GM19193 (cell line): ENCODE measurements around the gene MAJIN.

Experiments used
- POLR2A ChIP-seq: IDR thresholded peaks from 4 replicates; pipeline ENCODE4 v1.6.1; 2011; ENCODE audit not compliant: insufficient read depth, insufficient read length; ENCODE audit errors: extremely low read depth

The MAJIN gene

DNA sequence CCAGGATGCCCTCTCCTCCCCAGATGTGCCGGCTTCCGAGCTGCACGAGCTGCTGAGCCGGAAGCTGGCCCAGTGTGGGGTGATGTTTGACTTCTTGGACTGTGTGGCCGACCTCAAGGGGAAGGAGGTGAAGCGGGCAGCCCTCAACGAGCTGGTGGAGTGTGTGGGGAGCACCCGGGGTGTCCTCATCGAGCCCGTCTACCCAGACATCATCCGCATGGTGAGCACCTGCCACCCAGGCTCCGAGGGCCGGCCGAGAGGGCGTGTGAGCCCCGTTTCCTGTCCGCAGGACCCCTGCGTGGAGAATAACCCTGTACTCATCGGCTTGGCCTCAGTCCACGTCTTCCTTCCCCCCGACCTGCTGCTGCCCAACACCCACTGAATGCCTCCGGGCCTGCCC, 45.2 kb downstream of the MAJIN start:
- no peak for TF ChIP-seq POLR2A

DNA sequence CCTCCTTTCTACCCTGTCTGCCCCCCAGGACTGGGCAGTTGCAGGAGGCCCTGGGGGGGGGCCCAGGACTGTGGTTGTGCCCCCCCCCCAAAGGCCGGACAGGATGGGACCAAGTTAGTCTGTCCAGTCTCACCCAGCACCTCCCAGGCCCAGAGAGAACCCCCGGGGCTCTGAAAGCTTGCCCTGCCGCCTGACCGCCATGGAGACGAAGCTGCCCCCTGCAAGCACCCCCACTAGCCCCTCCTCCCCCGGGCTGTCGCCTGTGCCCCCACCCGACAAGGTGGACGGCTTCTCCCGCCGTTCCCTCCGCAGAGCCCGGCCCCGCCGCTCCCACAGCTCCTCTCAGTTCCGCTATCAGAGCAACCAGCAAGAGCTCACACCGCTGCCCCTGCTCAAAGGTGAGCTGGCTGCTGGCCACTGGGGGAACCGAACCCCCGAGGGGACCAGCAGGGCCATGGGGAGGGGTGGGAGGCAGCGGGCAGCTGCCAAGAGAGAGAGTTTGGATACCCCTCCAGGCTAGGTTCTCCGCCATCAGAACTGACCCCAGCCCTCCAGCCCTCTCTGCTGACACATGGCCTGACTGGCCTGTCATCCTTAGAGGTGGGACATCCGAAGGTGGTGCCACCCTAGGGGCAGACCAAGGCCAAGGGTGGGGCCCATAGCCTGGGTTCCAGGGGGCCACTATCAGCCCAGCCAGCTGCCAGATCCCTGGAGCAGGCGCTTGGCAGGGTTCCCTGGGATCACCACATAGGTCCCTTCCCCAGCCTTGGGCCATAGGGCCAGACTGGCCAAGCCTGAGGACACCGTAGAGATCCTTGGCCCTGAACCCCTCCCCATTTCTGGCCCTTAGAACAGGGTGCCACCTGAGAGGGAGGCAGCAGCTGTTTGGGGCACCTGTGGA, 46.1 kb downstream of the MAJIN start:
- no peak for TF ChIP-seq POLR2A

DNA sequence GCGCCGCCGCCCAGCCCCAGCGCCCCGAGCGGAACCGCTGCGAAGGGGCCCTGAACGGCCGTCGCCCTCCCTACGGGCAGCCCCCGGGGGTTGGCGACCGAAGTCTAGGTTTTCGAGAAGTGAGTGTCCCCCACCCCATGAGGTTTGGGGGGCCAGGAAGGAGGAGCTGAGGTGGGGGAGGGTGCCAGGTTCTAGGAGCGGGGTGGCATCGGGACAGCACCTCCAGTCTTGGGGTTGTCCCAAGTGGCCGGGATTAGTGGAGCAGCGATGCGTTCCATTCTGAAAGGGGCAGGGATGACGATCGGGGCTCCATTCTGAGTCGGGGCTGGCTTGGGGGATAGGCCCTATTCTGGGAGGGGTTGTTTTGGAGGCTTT, 47.0 kb downstream of the MAJIN start:
- no peak for TF ChIP-seq POLR2A

DNA sequence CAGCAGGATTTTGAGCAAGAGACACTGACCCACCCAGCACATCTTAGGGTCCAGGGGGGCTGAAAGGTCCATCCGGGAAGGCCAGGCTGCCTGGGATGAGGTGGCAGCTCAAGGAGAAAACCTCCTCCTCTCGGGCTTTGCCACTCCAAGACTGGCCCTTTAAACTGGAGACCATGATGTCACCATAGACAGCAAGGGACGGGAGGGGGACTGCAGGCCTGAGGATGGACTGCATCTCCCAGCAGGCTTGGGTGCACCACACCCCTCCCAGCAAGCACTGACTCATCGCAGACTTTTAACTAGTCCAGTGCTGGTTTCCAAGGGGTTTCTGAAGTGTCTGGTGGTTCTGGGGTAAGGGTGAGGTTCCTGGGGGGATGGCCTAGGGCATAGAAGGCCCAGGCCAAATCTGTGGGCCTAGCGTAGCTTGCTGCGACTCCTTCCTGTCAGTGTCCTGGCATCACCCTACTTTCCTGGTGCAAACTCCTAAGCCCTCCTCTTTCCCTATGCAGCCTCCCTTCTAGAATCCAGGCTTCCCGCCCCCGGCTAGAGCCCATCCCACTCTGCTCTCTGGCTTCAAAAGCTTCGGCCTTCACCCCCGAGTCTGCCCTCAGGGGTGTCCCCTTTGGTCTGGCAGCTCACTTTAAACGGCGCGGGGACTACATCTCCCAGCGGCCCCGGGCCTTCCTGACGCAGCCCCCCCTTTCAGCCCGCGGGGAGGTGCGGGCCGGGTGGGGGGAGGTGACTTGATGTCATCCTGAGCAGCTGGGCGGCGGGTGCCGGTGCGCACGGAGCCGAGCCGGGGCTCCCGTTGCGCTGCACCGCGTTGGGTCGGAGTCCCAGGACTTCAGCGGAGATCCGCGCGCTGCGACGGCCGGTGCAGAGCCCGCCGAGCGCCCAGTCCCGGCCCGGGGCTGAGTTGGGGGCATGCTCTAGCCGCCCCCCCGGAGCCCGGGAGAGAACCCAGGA, 47.7 kb downstream of the MAJIN start, which contains the start of gene PPP2R5B:
Gene PPP2R5B (plus strand): TSS at position 746 of the 966 bp plus-strand sequence. CDS start 1,046 bp downstream, outside the sequence.
- TF ChIP-seq POLR2A: peak; percentile 17

DNA sequence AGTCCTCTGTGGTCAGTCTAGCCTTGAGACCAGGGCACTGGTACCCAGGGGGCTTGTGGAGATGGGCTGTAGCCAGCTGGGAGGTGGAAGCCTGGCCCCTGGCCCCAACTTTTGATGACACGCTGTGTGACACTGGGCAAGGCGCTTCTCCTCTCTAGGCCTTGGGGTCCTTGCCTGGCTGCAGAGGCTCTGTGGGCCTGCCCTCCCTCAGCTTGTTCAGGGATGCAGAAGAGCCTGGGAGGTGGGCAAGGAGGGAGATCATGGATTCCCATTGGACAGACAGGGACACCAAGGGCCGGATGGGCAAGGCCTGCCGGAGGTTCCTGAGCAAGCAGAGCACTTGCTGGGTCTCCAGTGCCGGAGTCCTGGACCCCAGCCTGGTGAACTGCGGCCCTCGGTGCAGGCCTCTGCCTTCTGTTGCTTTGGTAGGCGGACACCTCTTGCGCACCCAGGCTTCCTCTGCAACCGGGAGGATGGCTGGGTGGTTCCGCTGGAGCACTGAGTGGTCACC, 48.7 kb downstream of the MAJIN start:
- no peak for TF ChIP-seq POLR2A

DNA sequence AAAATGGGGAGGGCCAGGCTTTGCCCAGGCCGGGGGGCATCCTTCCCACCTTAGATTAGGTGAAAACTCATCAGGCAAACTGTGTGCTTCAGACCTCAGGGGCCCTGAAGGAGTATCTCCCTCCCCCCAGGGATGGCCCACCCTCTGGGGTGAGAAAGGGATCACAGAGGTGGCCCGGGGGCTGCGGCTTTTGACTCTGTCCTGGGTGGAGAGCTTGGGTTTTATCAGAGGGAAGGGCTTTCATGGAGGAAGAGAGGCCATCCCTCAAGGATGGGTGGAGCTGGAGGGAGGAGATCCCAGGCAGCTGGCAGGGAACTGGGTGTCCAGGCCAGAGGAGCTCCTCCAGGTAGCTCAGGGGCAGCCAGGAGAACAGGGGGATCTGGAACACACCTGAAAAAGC, 50.5 kb downstream of the MAJIN start:
- TF ChIP-seq POLR2A: no peak

DNA sequence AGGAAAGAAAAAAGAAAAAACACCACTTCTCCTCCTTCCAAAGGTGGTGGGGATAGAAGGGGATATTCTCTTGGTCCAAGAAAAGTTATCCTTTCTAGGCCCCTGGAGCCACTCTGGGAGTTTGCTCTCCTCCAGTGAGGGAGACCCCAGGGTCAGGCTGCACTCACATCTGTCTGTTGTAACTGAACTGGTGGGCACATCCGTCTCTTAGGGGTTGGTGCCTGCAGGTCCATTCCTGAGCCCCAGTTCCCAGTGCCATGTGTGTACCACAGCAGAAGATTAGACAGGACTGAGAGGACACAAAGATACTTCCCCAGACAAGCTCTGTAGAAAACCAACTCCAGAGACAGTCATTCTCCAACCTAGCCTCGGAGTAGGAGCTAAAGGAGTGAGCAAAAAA, 51.8 kb downstream of the MAJIN start:
- TF ChIP-seq POLR2A: no peak

DNA sequence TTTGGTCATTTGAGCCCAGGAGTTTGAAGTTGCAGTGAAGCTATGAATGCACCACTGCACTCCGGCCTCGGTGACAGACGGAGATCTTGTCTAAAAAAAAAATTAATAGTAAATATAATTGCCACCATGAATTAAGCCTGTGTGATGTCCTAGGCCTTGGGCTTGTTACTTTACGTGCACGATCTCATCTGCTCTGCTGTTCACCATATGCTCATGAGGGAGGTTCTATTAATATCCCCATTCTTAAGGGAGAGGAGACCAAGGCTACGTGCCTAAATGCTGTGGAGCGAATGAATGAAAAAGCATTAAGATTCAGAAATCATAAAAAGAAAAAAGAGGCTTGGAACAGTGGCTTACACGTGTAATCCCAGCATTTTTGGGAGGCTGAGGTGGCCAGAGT, 52.3 kb downstream of the MAJIN start:
- no peak for TF ChIP-seq POLR2A

DNA sequence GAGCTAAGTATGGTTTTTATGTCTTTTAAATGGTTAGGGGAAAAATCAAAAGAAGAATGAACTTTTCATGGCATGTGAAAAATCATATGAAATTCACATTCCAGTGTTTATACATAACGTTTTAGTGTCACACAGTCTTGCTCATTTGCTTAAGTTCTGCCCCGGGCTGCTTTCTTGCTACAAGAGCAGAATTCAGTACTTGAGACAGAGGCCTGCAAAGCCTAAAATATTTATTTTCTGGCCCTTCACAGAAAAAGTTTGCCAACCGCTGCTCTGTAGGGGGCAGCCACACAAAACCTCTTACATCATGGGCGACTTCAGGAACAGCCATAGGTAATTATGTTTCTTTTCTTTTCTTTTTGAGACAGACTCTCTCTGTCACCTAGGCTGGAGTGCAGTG, 53.9 kb downstream of the MAJIN start:
- TF ChIP-seq POLR2A: no peak

DNA sequence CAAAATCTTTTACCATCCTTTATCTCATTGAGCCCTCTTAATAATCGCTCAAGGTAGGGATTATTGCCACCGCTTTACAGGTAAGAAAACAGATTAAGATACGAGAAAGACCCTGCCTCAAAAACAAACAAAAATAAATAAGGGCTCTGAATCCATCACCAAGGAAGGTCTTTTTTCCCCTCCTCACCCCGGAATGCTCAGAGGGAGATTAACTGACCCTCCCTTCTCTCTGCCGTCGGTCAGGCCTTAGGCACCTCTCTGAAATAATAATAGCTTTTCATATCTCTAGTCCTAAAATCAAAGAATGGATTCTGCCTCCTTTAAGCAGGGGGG, 54.3 kb downstream of the MAJIN start:
- TF ChIP-seq POLR2A: no peak

DNA sequence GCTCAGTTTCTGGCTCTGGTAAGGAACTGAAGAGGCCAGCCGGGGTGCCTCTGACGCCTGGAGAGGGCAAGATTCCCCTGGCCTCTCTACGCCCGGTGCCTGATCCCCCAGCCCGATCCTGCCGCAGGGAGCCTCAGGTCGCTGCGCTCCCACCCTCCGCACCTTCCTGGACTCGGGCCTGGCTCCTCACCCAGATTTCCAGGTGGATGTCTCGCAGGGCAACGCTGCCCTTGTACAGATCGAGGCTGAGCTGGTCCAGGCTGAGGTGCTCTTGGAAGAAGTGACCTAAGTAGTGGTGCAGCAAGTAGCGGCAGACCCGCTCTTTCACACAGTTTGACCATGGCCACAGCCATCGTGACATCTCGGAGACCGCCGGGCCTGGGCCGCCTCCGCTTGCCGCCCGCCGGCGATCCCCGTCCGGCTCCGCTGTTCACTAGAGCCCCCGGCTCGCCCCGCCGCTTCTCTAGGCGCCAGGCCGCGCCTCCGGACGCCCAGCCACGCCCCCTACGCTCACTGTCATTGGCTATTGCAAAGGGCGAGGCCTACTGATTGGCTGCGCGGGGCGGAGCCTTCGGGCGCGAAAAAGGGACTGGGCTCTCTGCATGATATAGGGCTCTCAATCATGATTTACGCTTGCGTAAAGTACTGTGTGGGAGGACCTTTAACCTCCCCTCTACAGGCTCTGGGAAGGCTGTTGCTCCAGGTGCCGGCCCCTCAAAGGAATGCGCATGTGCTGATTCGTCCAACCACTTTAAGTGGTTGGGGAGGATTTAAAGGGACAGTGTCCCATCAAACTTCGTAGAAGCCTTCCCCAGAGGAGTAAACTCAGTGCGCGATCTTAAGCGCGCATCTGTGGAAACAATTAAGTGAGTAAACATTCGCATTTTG, 54.9 kb downstream of the MAJIN start, which contains the start of gene ATG2A:
Gene ATG2A (minus strand): TSS at position 435 of the 888 bp plus-strand sequence. CDS start 74 bp downstream, at position 361.
- TF ChIP-seq POLR2A: peak; percentile 75

DNA sequence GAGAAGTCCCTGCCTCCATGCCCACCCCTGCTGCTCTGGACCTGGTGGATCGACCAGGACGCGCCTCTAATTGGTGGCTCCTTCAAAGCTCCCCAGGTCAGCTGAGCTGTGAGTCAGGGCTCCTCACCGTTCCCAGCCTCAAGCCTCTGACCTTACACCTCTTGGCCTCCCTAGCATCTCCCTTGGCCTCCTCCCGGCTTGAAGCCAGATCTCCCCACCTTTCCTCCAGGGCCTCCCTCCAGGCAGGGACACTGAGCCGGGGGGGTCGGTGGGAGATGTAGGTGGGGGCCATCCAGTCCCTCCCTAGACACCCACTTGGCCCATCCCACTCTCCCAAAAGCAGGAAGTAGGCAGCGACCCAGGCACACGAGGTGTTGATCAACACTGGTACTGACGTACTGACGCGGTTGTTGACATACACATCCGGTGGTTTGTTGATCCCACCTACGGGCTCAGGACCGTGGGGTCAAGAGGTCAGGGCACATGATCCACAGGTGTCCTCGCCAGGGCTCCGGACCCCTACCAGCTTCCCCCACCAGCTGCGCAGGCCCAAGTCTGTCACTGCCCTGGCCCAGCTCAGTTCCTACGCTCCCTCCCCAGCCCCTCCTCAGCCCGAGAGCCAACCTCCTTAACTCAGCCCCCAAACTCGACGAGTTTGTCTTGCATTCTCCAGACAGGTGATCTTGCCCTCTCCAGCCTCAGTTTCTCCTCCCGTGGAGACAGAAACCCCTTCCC, 55.7 kb downstream of the MAJIN start:
- TF ChIP-seq POLR2A: peak; percentile 33

DNA sequence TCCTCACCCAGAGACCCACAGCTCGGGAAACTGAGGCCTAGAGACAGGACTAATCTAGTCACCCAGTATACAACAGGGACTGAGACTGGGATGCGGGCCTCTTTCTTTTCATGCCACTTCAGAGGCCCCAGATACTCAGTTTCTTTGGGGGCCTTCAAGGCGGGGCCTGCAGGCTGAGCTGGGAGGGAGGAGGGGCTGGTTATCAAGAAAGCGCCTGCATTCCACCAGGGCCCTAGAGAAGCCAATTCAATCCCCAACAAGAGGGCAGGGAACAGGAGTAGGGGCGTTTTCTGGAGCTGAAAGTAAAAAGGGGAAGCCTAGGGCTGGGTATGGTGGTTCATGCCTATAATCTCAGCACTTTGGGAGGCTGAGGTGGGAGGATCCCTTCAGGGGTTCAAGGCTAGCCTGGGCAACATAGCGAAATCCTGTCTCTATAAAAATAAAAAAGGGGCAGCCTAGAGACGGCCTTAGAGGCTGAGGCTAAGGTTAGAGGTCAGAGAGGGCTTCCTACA, 56.5 kb downstream of the MAJIN start:
- TF ChIP-seq POLR2A: no peak
